Endothelial cell of umbilical vein (primary cell): ENCODE measurements around the gene SMURF1. TPM values are rescaled to one million over a fixed set of nuclear protein-coding genes. Genes with fewer than 3 reads are reported as not detected.

ENCODE experiments used
- BruUV-seq: library from RNA; stranded (reverse); fragments of 400-500 nt; replicated peaks from 2 replicates; lab custom pipeline; 2021; lab: Mats Ljungman, UMichigan
- CTCF ChIA-PET: fragments of 300-600, 350-600 bp; sonication (Branson Sonifier 250); formaldehyde crosslinking; loops from one replicate; lab custom pipeline; 2021; ENCODE audit warnings: antibody characterized with exemption, inconsistent platforms; lab: Charles Lee
- POLR2A ChIA-PET: fragments of 300-600, 350-600 bp; sonication (Branson Sonifier 250); formaldehyde crosslinking; loops from one replicate; lab custom pipeline; 2021; ENCODE audit warnings: antibody characterized with exemption, inconsistent platforms; lab: Charles Lee
- DNase-seq: peaks from one replicate; pipeline ENCODE4 v3.0.0-alpha.2; 2011; ENCODE audit warnings: low read depth, low spot score
- FAIRE-seq: peaks from 2 replicates; lab custom pipeline; 2011; peaks lifted over from hg19 to GRCh38; lab: Jason Lieb, UNC
- H2AFZ ChIP-seq: 2 replicates; pipeline ENCODE4 v1.6.0; 2012; ENCODE audit warnings: low read depth, low read length, control low read depth, inconsistent platforms
- H3K27ac ChIP-seq: 2 replicates; pipeline ENCODE4 v1.5.1; 2011; ENCODE audit warnings: low read depth, mild to moderate bottlenecking, control low read depth, low read length, moderate library complexity; ENCODE audit not compliant: insufficient read depth
- H3K27me3 ChIP-seq, 2 experiments: 2 replicates each; pipeline versions ENCODE4 v1.6.0 to v1.6.1; 2011; ENCODE audit warnings: low read length in 2 of 2, mixed read lengths in 1 of 2; ENCODE audit not compliant: control insufficient read depth in 2 of 2, insufficient read depth in 2 of 2
- H3K36me3 ChIP-seq, 2 experiments: 2 replicates in 1 of 2; 3 replicates in 1 of 2; pipeline ENCODE4 v1.5.1; 2011; ENCODE audit warnings: low read length in 2 of 2, mild to moderate bottlenecking in 1 of 2, moderate library complexity in 1 of 2; ENCODE audit not compliant: control insufficient read depth in 2 of 2, insufficient read depth in 2 of 2; ENCODE audit errors: extremely low read depth in 1 of 2
- H3K4me1 ChIP-seq: 3 replicates; pipeline ENCODE4 v1.5.1; 2011; ENCODE audit warnings: mild to moderate bottlenecking, low read length; ENCODE audit not compliant: control insufficient read depth, insufficient read depth; ENCODE audit errors: extremely low read depth
- H3K4me2 ChIP-seq: 2 replicates; pipeline ENCODE4 v1.6.1; 2011; ENCODE audit warnings: low read length, control low read depth, mixed read lengths; ENCODE audit not compliant: insufficient read depth
- H3K4me3 ChIP-seq, 3 experiments: fragments of 200-600 bp in 1 of 3; sonication (generic), shearing (Covaris generic) in 1 of 3; replicated peaks in 1 of 3; 2 replicates each; pipeline ENCODE4 v1.5.1; 2011 to 2016; ENCODE audit warnings: control low read depth in 3 of 3, low read length in 3 of 3, mild to moderate bottlenecking in 2 of 3, inconsistent platforms in 1 of 3, low read depth in 1 of 3, moderate library complexity in 1 of 3; ENCODE audit not compliant: insufficient read depth in 1 of 3
- H3K79me2 ChIP-seq: 2 replicates; pipeline ENCODE4 v1.6.0; 2012; ENCODE audit warnings: low read length, inconsistent platforms; ENCODE audit not compliant: control insufficient read depth, insufficient read depth
- H3K9ac ChIP-seq: replicated peaks from 2 replicates; pipeline ENCODE3; 2011; ENCODE audit warnings: low read length, control low read depth; ENCODE audit not compliant: insufficient read depth; ENCODE audit errors: extremely low read depth
- H3K9me1 ChIP-seq: replicated peaks from 3 replicates; pipeline ENCODE4 v1.6.0; 2011; ENCODE audit warnings: mild to moderate bottlenecking, low read length; ENCODE audit not compliant: control insufficient read depth, insufficient read depth; ENCODE audit errors: extremely low read depth
- H3K9me3 ChIP-seq: replicated peaks from 2 replicates; pipeline ENCODE4 v1.5.1; 2012; ENCODE audit warnings: low read length, inconsistent platforms; ENCODE audit not compliant: control insufficient read depth, insufficient read depth
- H4K20me1 ChIP-seq: replicated peaks from 2 replicates; pipeline ENCODE3; 2011; ENCODE audit warnings: mild to moderate bottlenecking, low read length; ENCODE audit not compliant: control insufficient read depth, insufficient read depth; ENCODE audit errors: extremely low read depth
- EZH2 ChIP-seq: IDR thresholded peaks from 2 replicates; pipeline ENCODE4 v1.6.1; 2012; ENCODE audit warnings: borderline replicate concordance, low read depth, mild to moderate bottlenecking, moderate library complexity, low read length, inconsistent platforms; ENCODE audit not compliant: severe bottlenecking
- FOS ChIP-seq: IDR thresholded peaks from 2 replicates; pipeline ENCODE4 v1.6.1; 2011; ENCODE audit warnings: mild to moderate bottlenecking, low read length, moderate library complexity, borderline replicate concordance; ENCODE audit not compliant: insufficient read depth
- JUN ChIP-seq: IDR thresholded peaks from 2 replicates; pipeline ENCODE4 v1.6.1; 2011; ENCODE audit warnings: borderline replicate concordance, low read depth; ENCODE audit not compliant: insufficient read length, insufficient read depth
- POLR2A ChIP-seq: IDR thresholded peaks from 2 replicates; pipeline ENCODE4 v1.6.1; 2012; ENCODE audit warnings: low read depth, mild to moderate bottlenecking, control low read depth, low read length
- POLR2AphosphoS5 ChIP-seq: IDR thresholded peaks from 2 replicates; pipeline ENCODE4 v1.6.1; 2012; ENCODE audit warnings: low read depth, mild to moderate bottlenecking, control low read depth, low read length, moderate library complexity; ENCODE audit not compliant: insufficient read depth
- dilution Hi-C: fragments of 300-500 bp; cut with MboI; formaldehyde crosslinking; loops from one replicate; pipeline ENCODE4 v1.15.0; 2019; ENCODE audit warnings: low sequenced_read_pairs; ENCODE audit not compliant: extremely low pct_ligation_motif_present
- intact Hi-C: fragments of 100-400 bp; cut with micrococcal nuclease; formaldehyde crosslinking; loops from one replicate; pipeline ENCODE4 v1.10.0; 2022
- polyA plus RNA-seq, 4 experiments: library from polyadenylated mRNA; depleted of rRNA in 3 of 4; stranded (reverse) in 3 of 4; unstranded in 1 of 4; fragments of >200 nt; gene quantifications; 2 replicates each; pipeline versions ENCODE4 v1.2.1 to v1.2.3, GENCODE V29; 2011 to 2012; ENCODE audit warnings: missing spikeins in 1 of 4
- total RNA-seq: library from RNA; stranded (reverse); gene quantifications from 2 replicates; pipeline ENCODE4 v1.2.3, GENCODE V29; 2021

SMURF1 gene
- total and polyA plus RNA-seq, 2 donors (not counting 3 experiments of a cell fraction or from before 2014, with no cell fraction given) = 11.5 to 22.8 TPM

DNA sequence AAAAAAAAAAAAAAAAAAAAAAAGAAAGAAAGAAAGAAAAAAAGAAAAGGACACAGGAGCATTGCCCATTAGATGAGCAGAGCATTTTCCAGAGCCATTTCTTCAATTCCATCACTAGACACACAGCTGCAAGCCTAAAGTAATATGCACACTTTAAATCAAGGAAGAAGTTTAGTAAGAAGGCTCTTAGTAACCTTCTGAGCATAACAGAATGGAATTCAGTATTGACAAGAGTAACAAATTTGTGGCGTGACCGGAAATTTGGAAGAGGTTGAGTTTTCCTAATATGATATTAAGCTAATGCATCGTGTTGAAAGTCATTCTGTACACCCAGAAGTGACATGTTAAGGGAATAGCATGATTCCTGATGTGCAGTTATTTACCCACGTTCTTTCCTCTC, 35.3 kb downstream of the SMURF1 start:
- no peaks in the 10 kb centered on the region for H4K20me1 ChIP-seq
- intact Hi-C loops (no loop called here), dilution Hi-C loops (no loop called here)
- H3K27ac ChIP-seq = no peak overlapping the region
- no peaks in the 10 kb centered on the region for H3K27me3 ChIP-seq
- no peak for FAIRE-seq
- POLR2A ChIA-PET = interaction anchor here (0.6 kb wide), 1 partner anchor 23 kb away, joined by 3 read pairs; no protein-coding TSS in a partner anchor
- peaks cover 85% of the 10 kb centered on the region for H3K79me2 ChIP-seq
- H3K9me3 ChIP-seq = no peaks in the 10 kb centered on the region
- no peak for DNase-seq
- CTCF ChIA-PET = no interaction called here
- H2AFZ ChIP-seq = no peak overlapping the region
- H3K36me3 ChIP-seq = no peaks in the 10 kb centered on the region
- no peak overlapping the region for H3K4me2 ChIP-seq
- peaks cover 43% of the 10 kb centered on the region for H3K4me1 ChIP-seq
- no peak for TF ChIP-seq EZH2
- no peak for TF ChIP-seq POLR2A
- no peak for TF ChIP-seq POLR2AphosphoS5
- no peak for TF ChIP-seq FOS
- H3K4me3 ChIP-seq = no peak overlapping the region
- H3K9ac ChIP-seq = no peak overlapping the region
- no peaks in the 10 kb centered on the region for H3K9me1 ChIP-seq
- no TSS peak for BruUV-seq

DNA sequence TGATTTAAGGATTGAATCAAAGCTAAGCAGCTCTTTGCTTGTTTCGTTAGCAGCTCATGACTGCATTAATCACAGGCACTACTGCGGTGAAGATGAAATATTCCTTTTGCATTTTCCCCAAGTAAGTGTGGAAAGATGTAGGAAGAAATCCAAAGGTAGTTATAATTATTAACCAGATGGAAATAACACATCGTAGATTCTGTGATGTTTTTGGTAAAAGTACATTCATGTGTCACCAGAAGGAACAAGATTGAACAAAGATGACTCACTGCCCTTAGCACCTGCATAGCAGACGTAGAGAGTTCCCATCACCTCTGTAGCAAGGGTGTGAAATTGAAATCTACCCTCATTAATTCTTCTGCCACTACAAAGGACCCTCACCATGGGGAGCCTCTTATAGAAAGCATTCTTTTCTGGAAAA, 37.1 kb downstream of the SMURF1 start:
- no peak overlapping the region for H3K4me2 ChIP-seq
- H3K9me1 ChIP-seq = no peaks in the 10 kb centered on the region
- H3K9ac ChIP-seq = no peak overlapping the region
- H3K9me3 ChIP-seq = no peaks in the 10 kb centered on the region
- FAIRE-seq (peak; percentile 47), DNase-seq (peak; percentile 23)
- TF ChIP-seq JUN (peak; percentile 37), POLR2A (no peak), FOS (peak; percentile 62)
- ChIA-PET CTCF (interaction anchor here (1.5 kb wide), 1 partner anchor 17 kb away, joined by 3 read pairs; no protein-coding TSS in a partner anchor), POLR2A (no interaction called here)
- no peaks in the 10 kb centered on the region for H3K27me3 ChIP-seq
- no peaks in the 10 kb centered on the region for H4K20me1 ChIP-seq
- no peaks in the 10 kb centered on the region for H3K36me3 ChIP-seq
- dilution Hi-C loops (no loop called here), intact Hi-C loops (no loop called here)
- H2AFZ ChIP-seq = no peak overlapping the region
- peak overlapping the region; percentile 49 for H3K27ac ChIP-seq
- peaks cover 54% of the 10 kb centered on the region for H3K4me1 ChIP-seq
- peaks cover 81% of the 10 kb centered on the region for H3K79me2 ChIP-seq
- no peak overlapping the region for H3K4me3 ChIP-seq
- BruUV-seq = no TSS peak
